BE2C (cell line): ENCODE measurements around the gene FETUB. TPM values are rescaled to one million over a fixed set of nuclear protein-coding genes. Genes with fewer than 3 reads are reported as not detected.

Source experiments
- DNase-seq: peaks from one replicate; pipeline ENCODE4 v3.0.0-alpha.2; 2020
- H3K27me3 ChIP-seq: fragments of 250-450 bp; sonication (Bioruptor Pico); 2 replicates; pipeline ENCODE4 v1.5.1; 2020; ENCODE audit warnings: mild to moderate bottlenecking
- H3K36me3 ChIP-seq: fragments of 250-450 bp; sonication (Bioruptor Pico); 2 replicates; pipeline ENCODE4 v1.5.1; 2020; ENCODE audit warnings: mild to moderate bottlenecking
- H3K4me1 ChIP-seq: fragments of 250-450 bp; sonication (Bioruptor Pico); 2 replicates; pipeline ENCODE4 v1.5.1; 2020
- H3K4me3 ChIP-seq: 2 replicates; pipeline ENCODE4 v1.5.1; 2011; ENCODE audit warnings: low read depth, low read length
- H3K9me3 ChIP-seq: fragments of 250-450 bp; sonication (Bioruptor Pico); 2 replicates; pipeline ENCODE4 v1.5.1; 2020
- polyA plus RNA-seq: library from polyadenylated mRNA; unstranded; fragments of >200 nt; gene quantifications from one replicate; pipeline ENCODE4 v1.2.1, GENCODE V29; 2012; ENCODE audit warnings: low read depth, missing spikeins; ENCODE audit not compliant: insufficient read length, insufficient read depth
- TF ChIP-seq, protein P1 (sequence below): IDR thresholded peaks from 2 replicates; pipeline ENCODE4 v1.5.1; 2012; ENCODE audit warnings: mild to moderate bottlenecking, low read depth, low read length

Gene FETUB, protein sequence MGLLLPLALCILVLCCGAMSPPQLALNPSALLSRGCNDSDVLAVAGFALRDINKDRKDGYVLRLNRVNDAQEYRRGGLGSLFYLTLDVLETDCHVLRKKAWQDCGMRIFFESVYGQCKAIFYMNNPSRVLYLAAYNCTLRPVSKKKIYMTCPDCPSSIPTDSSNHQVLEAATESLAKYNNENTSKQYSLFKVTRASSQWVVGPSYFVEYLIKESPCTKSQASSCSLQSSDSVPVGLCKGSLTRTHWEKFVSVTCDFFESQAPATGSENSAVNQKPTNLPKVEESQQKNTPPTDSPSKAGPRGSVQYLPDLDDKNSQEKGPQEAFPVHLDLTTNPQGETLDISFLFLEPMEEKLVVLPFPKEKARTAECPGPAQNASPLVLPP
- not detected for polyA plus RNA-seq

DNA sequence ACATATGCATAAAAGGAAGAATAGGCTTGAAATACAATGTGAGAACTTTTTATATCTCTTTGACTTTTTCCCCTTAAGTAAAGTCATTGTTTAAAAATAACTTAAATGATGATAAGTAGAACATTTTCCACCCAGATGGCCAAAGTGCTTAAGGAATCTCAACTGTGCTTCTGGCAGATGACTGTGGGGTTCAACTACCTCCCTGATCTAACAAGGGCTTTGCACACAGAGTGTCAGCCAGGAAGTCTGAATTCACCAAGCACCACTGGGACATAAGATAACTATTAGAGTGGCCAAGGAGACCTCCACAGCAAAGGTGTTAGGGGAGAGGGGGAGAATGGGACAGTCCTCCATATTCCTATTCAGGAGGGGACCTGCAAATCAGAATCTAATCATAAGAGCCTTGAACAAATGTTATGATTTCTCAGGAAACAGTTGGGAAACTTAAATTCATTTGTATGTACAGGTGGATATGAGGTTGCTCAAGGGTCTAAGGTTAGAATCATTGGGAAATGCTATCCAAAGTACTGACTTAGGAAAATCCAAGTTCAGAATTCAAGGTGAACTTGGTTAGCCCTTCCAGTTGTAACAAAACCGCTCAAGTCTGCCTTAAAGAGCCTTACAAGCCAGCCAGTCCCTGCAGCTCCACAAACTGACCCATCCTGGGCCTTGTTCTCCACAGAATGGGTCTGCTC lies at the start of gene FETUB:
Gene FETUB, plus strand, starts transcription at position 622 of the 695 bp plus-strand sequence. Its CDS starts 62 bp downstream, at position 684.
- no peak within 1 kb of the TSS for H3K4me3 ChIP-seq
- TF ChIP-seq, protein P1, sequence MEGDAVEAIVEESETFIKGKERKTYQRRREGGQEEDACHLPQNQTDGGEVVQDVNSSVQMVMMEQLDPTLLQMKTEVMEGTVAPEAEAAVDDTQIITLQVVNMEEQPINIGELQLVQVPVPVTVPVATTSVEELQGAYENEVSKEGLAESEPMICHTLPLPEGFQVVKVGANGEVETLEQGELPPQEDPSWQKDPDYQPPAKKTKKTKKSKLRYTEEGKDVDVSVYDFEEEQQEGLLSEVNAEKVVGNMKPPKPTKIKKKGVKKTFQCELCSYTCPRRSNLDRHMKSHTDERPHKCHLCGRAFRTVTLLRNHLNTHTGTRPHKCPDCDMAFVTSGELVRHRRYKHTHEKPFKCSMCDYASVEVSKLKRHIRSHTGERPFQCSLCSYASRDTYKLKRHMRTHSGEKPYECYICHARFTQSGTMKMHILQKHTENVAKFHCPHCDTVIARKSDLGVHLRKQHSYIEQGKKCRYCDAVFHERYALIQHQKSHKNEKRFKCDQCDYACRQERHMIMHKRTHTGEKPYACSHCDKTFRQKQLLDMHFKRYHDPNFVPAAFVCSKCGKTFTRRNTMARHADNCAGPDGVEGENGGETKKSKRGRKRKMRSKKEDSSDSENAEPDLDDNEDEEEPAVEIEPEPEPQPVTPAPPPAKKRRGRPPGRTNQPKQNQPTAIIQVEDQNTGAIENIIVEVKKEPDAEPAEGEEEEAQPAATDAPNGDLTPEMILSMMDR, result no peak
- H3K9me3 ChIP-seq, result no peaks in the 10 kb centered on the region
- peaks cover 41% of the 10 kb centered on the region for H3K27me3 ChIP-seq
- DNase-seq, result no peak
- no peaks in the 10 kb centered on the region for H3K4me1 ChIP-seq
- H3K36me3 ChIP-seq, result no peaks in the 10 kb centered on the region

DNA sequence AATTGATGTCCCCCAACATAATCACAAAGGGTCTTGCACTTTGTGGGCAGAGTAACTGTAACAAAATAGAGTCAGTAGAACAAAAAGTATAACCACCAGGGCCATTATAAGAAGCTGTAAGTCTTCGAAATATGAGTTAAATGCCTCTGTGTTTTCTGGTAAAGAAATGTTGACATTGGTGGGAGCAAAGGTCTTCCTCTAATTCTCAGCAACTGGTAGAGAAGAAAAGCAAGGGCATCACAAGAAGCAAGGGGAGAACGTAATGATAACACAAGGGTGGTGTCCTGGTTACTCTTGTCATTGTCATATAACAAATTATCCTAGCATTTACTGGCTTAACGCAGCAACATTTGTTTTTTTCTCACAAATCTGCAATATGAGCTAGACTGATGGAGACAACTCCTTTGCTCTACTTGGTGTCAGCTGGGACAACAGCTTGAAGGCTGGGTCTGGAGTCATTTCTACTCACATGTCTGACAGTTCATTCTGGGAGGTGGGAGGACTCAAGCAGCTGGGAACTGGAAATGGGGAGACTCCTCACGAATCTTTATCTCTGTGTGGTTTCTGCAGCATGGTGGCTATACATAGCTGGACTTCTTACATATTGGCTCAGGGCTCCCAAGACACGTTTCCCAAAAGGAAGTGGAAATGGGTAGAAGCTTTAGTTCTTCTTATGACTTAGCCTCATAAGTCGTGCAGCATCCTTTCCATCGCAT lies 49.5 kb upstream of the FETUB start:
- no peaks in the 10 kb centered on the region for H3K4me1 ChIP-seq
- no peaks in the 10 kb centered on the region for H3K27me3 ChIP-seq
- H3K36me3 ChIP-seq, result peaks cover 5% of the 10 kb centered on the region
- H3K9me3 ChIP-seq, result no peaks in the 10 kb centered on the region
- DNase-seq, result no peak
- TF ChIP-seq, protein P1, result no peak
- H3K4me3 ChIP-seq, result no peak overlapping the region

DNA sequence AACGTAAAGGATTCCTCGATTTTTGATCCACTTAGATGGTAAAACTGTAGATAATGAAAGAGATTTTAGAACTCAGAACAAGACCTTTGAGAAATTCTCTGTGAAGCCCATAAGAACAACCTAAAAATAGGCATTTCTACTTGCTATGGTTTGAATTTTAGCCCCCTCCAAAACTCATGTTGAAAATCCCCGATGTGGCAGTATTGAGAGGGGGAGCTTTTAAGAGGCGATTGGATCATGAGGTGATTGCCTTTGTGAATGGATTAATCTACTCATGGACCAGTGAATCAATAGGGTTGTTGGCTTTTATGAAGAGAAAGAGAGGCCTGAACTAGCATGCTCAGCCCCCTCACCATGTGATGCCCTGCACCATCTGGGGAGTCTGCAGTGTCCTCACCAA lies 47.5 kb upstream of the FETUB start:
- Histone ChIP-seq H3K27me3 (no peaks in the 10 kb centered on the region), H3K9me3 (no peaks in the 10 kb centered on the region), H3K4me3 (no peak overlapping the region), H3K4me1 (no peaks in the 10 kb centered on the region), H3K36me3 (no peaks in the 10 kb centered on the region)
- TF ChIP-seq, protein P1, result no peak
- no peak for DNase-seq

DNA sequence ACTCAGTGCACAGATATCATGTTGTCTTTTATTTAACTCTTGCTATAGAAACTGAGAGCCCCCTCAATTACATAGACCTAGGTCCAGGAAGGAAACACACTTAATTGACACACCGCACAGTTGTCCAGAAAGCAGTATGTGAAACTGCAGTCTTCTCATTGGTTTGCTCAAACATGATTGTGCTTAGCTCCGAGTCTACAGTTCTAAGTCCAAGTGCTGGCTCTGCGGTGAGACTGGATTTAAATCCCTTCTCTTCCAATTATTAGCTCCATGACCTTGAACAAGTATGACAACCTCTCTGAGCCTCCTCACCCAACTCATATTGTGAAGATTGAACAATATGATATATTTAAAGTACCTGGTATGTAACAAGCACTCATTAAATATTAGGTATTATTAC lies 46.3 kb upstream of the FETUB start:
- no peaks in the 10 kb centered on the region for H3K36me3 ChIP-seq
- H3K27me3 ChIP-seq, result no peaks in the 10 kb centered on the region
- no peaks in the 10 kb centered on the region for H3K9me3 ChIP-seq
- H3K4me3 ChIP-seq, result no peak overlapping the region
- DNase-seq, result no peak
- TF ChIP-seq, protein P1, result no peak
- no peaks in the 10 kb centered on the region for H3K4me1 ChIP-seq

DNA sequence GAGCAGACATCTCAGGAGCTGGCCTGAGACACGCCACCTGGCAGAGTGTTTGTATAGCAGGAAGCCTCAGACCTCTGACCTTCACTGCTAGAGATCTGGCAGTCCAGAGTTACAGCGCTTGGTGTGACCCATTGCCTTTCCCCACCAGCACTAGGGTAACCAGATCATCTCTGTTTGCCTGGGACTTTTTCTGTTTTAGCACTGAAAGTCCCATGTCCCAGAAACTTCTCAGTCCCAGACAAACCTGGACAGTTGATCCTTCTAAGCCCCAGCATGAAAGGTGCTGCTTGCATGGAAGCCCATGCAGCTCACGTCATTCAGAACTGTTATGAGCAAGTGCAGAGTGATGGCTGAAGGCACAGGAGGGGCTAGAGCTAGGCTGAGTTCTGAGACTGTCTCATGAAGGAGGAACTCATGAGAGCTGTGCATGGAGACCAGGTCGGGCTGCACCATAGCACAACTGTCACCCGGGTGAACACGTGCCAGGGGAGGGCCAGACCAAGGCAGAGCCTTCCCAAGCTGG lies 45.5 kb upstream of the FETUB start:
- Histone ChIP-seq H3K4me1 (no peaks in the 10 kb centered on the region), H3K27me3 (no peaks in the 10 kb centered on the region), H3K36me3 (no peaks in the 10 kb centered on the region), H3K4me3 (no peak overlapping the region), H3K9me3 (no peaks in the 10 kb centered on the region)
- no peak for DNase-seq
- TF ChIP-seq, protein P1, result no peak
